ENCODE results near the gene TMC1.

DNA sequence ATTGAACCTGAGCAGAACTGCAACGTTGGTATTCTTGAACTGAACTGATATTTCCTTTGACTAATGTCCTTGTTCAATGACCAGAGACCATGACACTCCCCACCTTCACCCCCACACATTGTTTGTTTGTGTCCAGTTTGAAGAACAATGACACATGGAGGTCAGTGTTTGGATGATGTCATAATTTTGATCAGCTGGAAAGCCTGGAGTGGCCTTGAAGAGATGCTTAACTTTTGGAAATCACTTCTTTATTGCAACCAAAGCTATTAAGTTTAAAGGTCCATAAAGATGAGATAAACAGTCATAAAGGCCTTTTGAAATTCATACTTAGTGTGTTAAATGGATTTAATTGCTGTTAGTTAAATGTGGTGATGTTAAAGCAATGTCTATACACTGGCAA lies 92.7 kb downstream of the TMC1 start:
- TF ChIP-seq, protein P1, sequence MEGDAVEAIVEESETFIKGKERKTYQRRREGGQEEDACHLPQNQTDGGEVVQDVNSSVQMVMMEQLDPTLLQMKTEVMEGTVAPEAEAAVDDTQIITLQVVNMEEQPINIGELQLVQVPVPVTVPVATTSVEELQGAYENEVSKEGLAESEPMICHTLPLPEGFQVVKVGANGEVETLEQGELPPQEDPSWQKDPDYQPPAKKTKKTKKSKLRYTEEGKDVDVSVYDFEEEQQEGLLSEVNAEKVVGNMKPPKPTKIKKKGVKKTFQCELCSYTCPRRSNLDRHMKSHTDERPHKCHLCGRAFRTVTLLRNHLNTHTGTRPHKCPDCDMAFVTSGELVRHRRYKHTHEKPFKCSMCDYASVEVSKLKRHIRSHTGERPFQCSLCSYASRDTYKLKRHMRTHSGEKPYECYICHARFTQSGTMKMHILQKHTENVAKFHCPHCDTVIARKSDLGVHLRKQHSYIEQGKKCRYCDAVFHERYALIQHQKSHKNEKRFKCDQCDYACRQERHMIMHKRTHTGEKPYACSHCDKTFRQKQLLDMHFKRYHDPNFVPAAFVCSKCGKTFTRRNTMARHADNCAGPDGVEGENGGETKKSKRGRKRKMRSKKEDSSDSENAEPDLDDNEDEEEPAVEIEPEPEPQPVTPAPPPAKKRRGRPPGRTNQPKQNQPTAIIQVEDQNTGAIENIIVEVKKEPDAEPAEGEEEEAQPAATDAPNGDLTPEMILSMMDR (IDR thresholded peaks at IDR 0.05) = no peak
- no peak for TF ChIP-seq EP300 (IDR thresholded peaks at IDR 0.05)

Data from suprapubic skin (tissue), 3 donors.